ENCODE data around the gene MTR.
A peak's percentile ranks its signal among the peaks of the same experiment; 100 is the strongest.

The MTR gene

GRCh38 chr1:236799001-236799400 is 3.9 kb downstream of the MTR start:
- TF ChIP-seq CTCF (IDR thresholded peaks at IDR 0.05; ENCODE audit: insufficient read depth, missing control alignments), result no peak
- FAIRE-seq, result no peak
- DNase-seq (ENCODE audit: insufficient read length, low spot score), result no peak

GRCh38 chr1:236800002-236800620 is 5.0 kb downstream of the MTR start:
- DNase-seq (ENCODE audit: insufficient read length, low spot score), result no peak
- no peak for TF ChIP-seq CTCF (IDR thresholded peaks at IDR 0.05; ENCODE audit: insufficient read depth, missing control alignments)
- FAIRE-seq, result peak; percentile 41

GRCh38 chr1:236800623-236801022 is 5.5 kb downstream of the MTR start:
- peak; percentile 86 for FAIRE-seq
- no peak for DNase-seq (ENCODE audit: insufficient read length, low spot score)
- no peak for TF ChIP-seq CTCF (IDR thresholded peaks at IDR 0.05; ENCODE audit: insufficient read depth, missing control alignments)

- DNase-seq (ENCODE audit: insufficient read length, low spot score), result no peak
- no peak for TF ChIP-seq CTCF (IDR thresholded peaks at IDR 0.05; ENCODE audit: insufficient read depth, missing control alignments)
- no peak for FAIRE-seq
Measured at GRCh38 chr1:236802264-236802663, 7.2 kb downstream of the MTR start.

GRCh38 chr1:236806634-236807033 is 11.5 kb downstream of the MTR start:
- TF ChIP-seq CTCF (IDR thresholded peaks at IDR 0.05; ENCODE audit: insufficient read depth, missing control alignments), result no peak
- peak; percentile 53 for FAIRE-seq
- no peak for DNase-seq (ENCODE audit: insufficient read length, low spot score)

GRCh38 chr1:236808005-236808404 is 12.9 kb downstream of the MTR start:
- no peak for FAIRE-seq
- TF ChIP-seq CTCF (IDR thresholded peaks at IDR 0.05; ENCODE audit: insufficient read depth, missing control alignments), result no peak
- no peak for DNase-seq (ENCODE audit: insufficient read length, low spot score)

- FAIRE-seq (peak; percentile 61), DNase-seq (ENCODE audit: insufficient read length, low spot score) (no peak)
- no peak for TF ChIP-seq CTCF (IDR thresholded peaks at IDR 0.05; ENCODE audit: insufficient read depth, missing control alignments)
Measured at GRCh38 chr1:236808564-236809130, 13.6 kb downstream of the MTR start.

Data from D721Med (cell line).